Hematopoietic multipotent progenitor cell treated with erythropoietin and hydrocortisone succinate and interleukin-3 and kit ligand, for 6 days (in vitro differentiated cells): ENCODE results near the gene SLC22A31.
"Not testable (repeated sequence)": the region's sequence is repeated elsewhere in the genome, so short reads cannot be mapped to it uniquely, and the experiment has no call there.

Experiments
- DNase-seq: peaks from one replicate; pipeline ENCODE4 v3.0.0-alpha.2; 2015

Gene SLC22A31

GRCh38 chr16:89200124-89200849, at the start of gene SLC22A31:
SLC22A31 (minus strand) TSS chr16:89200537; CDS start chr16:89200501, 36 bp downstream.
- DNase-seq: no peak

- DNase-seq: no peak
Measured at GRCh38 chr16:89248196-89248982, 48.1 kb upstream of the SLC22A31 start.

- DNase-seq: not testable (repeated sequence)
Measured at GRCh38 chr16:89247734-89248075, 47.4 kb upstream of the SLC22A31 start.

- peak; percentile 93 for DNase-seq
Measured at GRCh38 chr16:89246903-89247733, 46.8 kb upstream of the SLC22A31 start.

GRCh38 chr16:89246383-89246902, 46.1 kb upstream of the SLC22A31 start:
- no peak for DNase-seq

GRCh38 chr16:89244754-89245153, 44.4 kb upstream of the SLC22A31 start:
- no peak for DNase-seq

GRCh38 chr16:89244264-89244663, 43.9 kb upstream of the SLC22A31 start:
- not testable (repeated sequence) for DNase-seq

GRCh38 chr16:89243664-89244063, 43.3 kb upstream of the SLC22A31 start:
- no peak for DNase-seq

GRCh38 chr16:89242795-89243200, 42.5 kb upstream of the SLC22A31 start:
- no peak for DNase-seq

GRCh38 chr16:89241187-89242007, 41.1 kb upstream of the SLC22A31 start:
- DNase-seq: peak; percentile 83

- DNase-seq: no peak
Measured at GRCh38 chr16:89237733-89238132, 37.4 kb upstream of the SLC22A31 start.

- DNase-seq: no peak
Measured at GRCh38 chr16:89233678-89234490, 33.5 kb upstream of the SLC22A31 start.

- DNase-seq: no peak
Measured at GRCh38 chr16:89232107-89232506, 31.8 kb upstream of the SLC22A31 start.

- no peak for DNase-seq
Measured at GRCh38 chr16:89230255-89230654, 29.9 kb upstream of the SLC22A31 start.

GRCh38 chr16:89224665-89225064, 24.3 kb upstream of the SLC22A31 start:
- no peak for DNase-seq

GRCh38 chr16:89222931-89223330, 22.6 kb upstream of the SLC22A31 start:
- DNase-seq: no peak

- DNase-seq: no peak
Measured at GRCh38 chr16:89221604-89222003, 21.3 kb upstream of the SLC22A31 start.

- DNase-seq: peak; percentile 46
Measured at GRCh38 chr16:89219365-89219764, 19.0 kb upstream of the SLC22A31 start.

- peak; percentile 92 for DNase-seq
Measured at GRCh38 chr16:89217388-89218191, 17.3 kb upstream of the SLC22A31 start, which contains the start of gene ZNF778. ZNF778 (plus strand) TSS chr16:89217703; CDS start chr16:89221128, 3,425 bp downstream.

GRCh38 chr16:89217138-89217387, 16.7 kb upstream of the SLC22A31 start:
- no peak for DNase-seq
